GM13977 (cell line): ENCODE data around the gene KLHL29.

Experiments used
- DNase-seq: peaks from one replicate; pipeline ENCODE4 v3.0.0; 2012; ENCODE audit warnings: low spot score
- in situ Hi-C: fragments of 300-500 bp; cut with MboI; formaldehyde crosslinking; loops from one replicate; pipeline ENCODE4 v1.12.0; 2022; ENCODE audit warnings: low sequenced_read_pairs, low pct_unique_long_range_greater_than_20kb, mixed read lengths, inconsistent platforms; ENCODE audit not compliant: unreplicated experiment
- TF ChIP-seq, protein P1 (sequence below): IDR thresholded peaks from 2 replicates; pipeline ENCODE4 v1.5.1; 2012; ENCODE audit warnings: mild to moderate bottlenecking, control low read depth; ENCODE audit not compliant: insufficient read depth; ENCODE audit errors: extremely low read depth, missing control alignments

The KLHL29 gene

DNA sequence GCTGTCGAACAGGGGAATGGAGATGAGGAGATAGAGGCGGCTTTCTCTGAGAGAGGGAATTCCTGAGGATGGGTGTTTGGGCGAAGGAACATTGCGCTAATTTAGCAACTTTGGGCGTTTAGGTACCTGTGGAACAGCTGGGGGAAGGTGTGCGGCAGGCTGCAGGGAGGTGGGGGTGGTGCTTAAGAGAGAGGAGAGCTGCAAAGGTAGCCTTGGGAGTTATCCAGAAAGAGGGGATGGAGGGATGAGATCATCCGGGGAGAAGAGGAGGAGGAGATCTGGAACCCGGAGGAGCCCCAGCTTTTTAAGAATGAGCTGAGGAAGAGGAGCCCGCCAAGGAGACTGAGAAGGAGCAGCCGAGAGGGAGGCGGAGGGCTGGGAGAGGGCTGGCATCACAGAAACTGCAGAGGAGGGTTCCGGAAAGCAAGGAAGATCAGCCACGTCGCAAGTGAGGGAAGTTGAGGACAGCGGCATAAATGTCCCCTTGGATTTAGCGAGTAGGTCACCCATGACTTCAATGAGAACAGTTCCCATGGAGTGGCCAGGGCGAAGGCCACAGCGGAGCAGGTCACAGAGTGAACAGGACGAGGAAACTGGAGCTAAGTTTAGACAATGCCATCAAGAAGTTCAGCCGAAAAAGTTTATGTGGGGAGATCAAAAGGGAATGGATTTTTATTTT, 174.7 kb downstream of the KLHL29 start:
- TF ChIP-seq, protein P1, sequence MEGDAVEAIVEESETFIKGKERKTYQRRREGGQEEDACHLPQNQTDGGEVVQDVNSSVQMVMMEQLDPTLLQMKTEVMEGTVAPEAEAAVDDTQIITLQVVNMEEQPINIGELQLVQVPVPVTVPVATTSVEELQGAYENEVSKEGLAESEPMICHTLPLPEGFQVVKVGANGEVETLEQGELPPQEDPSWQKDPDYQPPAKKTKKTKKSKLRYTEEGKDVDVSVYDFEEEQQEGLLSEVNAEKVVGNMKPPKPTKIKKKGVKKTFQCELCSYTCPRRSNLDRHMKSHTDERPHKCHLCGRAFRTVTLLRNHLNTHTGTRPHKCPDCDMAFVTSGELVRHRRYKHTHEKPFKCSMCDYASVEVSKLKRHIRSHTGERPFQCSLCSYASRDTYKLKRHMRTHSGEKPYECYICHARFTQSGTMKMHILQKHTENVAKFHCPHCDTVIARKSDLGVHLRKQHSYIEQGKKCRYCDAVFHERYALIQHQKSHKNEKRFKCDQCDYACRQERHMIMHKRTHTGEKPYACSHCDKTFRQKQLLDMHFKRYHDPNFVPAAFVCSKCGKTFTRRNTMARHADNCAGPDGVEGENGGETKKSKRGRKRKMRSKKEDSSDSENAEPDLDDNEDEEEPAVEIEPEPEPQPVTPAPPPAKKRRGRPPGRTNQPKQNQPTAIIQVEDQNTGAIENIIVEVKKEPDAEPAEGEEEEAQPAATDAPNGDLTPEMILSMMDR, result no peak
- in situ Hi-C loops, result no loop called here
- DNase-seq, result no peak

DNA sequence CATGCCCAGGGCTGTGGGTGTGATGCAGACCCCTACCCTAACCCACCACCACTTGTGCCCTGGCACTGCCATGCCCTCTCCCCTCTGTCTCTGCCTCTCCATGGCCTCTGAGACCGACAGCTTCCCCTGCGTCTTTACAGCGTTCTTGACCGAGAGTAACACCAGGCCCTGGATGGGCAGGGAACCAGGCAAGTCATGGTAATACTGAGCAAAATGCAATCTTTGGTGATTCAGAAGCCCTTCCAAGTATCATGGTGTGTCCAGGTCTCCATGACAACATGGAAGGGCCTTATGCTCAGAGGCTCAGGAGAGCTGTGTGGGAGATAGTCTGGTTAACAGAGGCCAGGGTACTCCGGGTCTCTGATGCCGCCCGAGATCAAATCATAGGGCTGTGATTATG, 176.1 kb downstream of the KLHL29 start:
- TF ChIP-seq, protein P1, result no peak
- in situ Hi-C loops, result no loop called here
- DNase-seq, result no peak

DNA sequence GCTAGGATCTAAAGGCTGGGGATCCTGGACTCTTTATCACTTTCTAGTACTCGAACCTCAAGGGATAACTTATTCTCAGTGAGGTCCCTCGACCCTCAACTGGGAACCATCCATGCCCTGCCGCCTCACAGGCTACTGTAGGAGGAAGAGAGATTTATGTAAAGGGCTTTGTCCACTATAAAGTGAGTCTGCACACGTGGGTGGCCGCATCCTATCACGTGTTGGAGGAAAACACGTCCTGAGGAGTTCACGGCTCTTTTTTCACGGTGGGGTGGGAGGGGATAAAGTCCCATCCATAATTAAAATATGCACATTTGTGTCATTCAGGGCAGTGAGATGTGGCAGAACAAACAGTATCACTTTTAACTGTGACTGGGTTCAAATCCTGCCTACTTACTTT, 176.6 kb downstream of the KLHL29 start:
- in situ Hi-C loops, result no loop called here

DNA sequence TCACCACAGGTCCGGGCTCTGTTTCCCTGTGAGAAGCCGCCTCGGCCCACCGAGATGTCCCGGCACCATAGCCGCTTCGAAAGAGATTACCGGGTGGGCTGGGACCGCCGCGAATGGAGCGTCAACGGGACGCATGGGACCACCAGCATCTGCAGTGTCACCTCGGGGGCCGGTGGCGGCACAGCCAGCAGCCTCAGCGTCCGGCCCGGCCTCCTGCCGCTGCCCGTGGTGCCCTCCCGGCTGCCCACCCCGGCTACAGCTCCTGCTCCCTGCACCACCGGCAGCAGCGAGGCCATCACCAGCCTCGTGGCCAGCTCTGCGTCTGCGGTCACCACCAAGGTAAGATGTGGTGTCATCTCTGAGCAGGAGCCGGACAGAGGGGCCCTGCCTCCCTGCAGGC, 177.2 kb downstream of the KLHL29 start:
- in situ Hi-C loops, result no loop called here
- TF ChIP-seq, protein P1, result no peak

More for the DNA sequence above, 176.6 kb downstream of the KLHL29 start:
- TF ChIP-seq, protein P1, result no peak
- DNase-seq, result no peak

DNA sequence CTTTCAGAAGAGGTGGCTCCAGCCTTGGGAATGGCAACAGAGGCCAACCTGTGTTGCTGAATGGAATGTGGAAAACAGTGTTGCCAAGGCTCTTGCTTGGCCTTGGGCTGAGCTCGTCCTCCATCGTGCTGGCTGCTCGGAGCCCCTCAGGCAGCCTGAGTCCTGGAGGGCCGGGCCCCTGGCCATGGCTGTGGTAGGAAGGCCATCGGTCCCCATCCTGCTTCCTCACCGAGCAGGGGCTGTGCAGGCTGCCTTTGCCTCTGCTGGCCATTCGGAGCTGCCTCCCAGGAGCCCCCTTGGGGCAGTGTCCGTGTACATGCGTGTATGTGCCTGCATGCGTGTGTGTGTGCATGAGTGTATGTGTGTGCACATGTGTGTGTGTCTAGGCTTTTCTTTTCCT, 178.2 kb downstream of the KLHL29 start:
- no peak for DNase-seq
- TF ChIP-seq, protein P1, result no peak
- in situ Hi-C loops, result no loop called here

More for the DNA sequence above, 177.2 kb downstream of the KLHL29 start:
- DNase-seq, result no peak

DNA sequence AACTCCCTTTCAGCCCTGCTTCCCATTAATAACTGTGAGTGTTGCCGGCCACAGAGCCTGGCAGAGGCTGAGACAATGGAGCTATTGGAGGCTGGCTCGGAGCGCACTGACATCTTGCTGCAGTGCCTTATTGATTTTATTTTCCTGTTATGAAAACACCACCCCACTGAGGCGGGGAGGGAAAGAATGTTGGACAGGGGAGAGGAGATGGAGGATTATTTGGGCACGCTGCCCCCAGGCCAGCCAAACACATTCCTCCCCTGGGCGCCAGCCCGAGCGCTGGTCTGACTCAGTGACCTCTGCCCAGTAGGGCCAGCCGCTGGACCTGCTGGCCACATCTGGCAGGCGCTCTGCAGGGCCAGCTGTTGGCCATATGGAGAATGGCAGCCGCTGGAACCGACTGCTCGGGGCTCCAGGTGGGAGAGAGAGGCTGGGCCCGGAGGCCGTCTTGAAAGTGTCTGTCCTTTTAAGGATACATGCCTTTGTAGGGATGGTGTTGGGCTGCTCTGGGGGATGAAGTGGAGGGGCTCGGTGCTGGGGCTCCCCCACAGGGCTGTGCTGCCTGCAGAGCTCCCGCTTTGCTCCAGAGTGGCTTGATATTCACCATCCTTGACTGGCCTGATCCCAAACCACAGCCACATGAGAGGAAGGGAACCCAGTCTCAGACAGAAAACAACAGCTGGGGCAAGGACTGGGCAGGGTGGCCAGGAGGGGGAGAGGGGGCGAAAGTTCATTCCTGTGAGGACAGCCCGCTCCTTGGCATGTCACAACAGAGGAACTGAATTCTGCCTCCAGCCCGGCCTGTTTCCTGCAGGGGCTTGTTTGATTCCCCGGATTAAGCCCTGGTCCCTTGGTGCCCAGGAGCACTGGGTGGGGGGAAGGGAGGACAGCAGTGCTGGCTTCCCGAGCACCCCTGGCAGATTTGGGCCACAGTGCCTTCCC, 179.0 kb downstream of the KLHL29 start:
- in situ Hi-C loops, result no loop called here
- DNase-seq, result no peak
- TF ChIP-seq, protein P1, result no peak
